Aorta (tissue), 5 donors: Measurements from ENCODE around the gene CRACR2B. TPM values are rescaled to one million over a fixed set of nuclear protein-coding genes. Genes with fewer than 3 reads are reported as not detected.

Experiments
- ATAC-seq: fragments of 200-7000 bp; cut with Tn5 transposase; one replicate; pipeline ENCODE4 v1.9.1; 2022; ENCODE audit warnings: moderate library complexity; ENCODE audit not compliant: low FRiP score
- DNase-seq, 2 donors: peaks; one replicate each; pipeline ENCODE4 v3.0.0-alpha.2; 2020
- H3K27ac ChIP-seq, 2 donors: one replicate each; pipeline ENCODE4 v1.5.1; 2013; ENCODE audit warnings: low read length in 2 of 2, mild to moderate bottlenecking in 2 of 2, moderate library complexity in 2 of 2, control low read depth in 1 of 2, inconsistent platforms in 1 of 2, low read depth in 1 of 2
- H3K27me3 ChIP-seq, 2 donors: one replicate each; pipeline ENCODE4 v1.6.1; 2013; ENCODE audit warnings: control low read depth in 1 of 2, low read length in 1 of 2, mild to moderate bottlenecking in 1 of 2, moderate library complexity in 1 of 2; ENCODE audit not compliant: insufficient read depth in 2 of 2, control insufficient read depth in 1 of 2
- H3K36me3 ChIP-seq, 2 donors: one replicate each; pipeline ENCODE4 v1.6.1; 2013; ENCODE audit warnings: control low read depth in 1 of 2, low read length in 1 of 2, mild to moderate bottlenecking in 1 of 2; ENCODE audit not compliant: insufficient read depth in 2 of 2, control insufficient read depth in 1 of 2
- H3K4me1 ChIP-seq, 2 donors: one replicate each; pipeline ENCODE4 v1.6.1; 2013; ENCODE audit warnings: low read length in 2 of 2, control low read depth in 1 of 2, mild to moderate bottlenecking in 1 of 2, moderate library complexity in 1 of 2; ENCODE audit not compliant: insufficient read depth in 2 of 2, control insufficient read depth in 1 of 2
- H3K4me3 ChIP-seq, 2 donors: one replicate each; pipeline ENCODE4 v1.5.1; 2013; ENCODE audit warnings: low read length in 2 of 2, control low read depth in 1 of 2, mild to moderate bottlenecking in 1 of 2
- H3K9me3 ChIP-seq: one replicate; pipeline ENCODE4 v1.6.1; 2013; ENCODE audit warnings: mild to moderate bottlenecking, low read length; ENCODE audit not compliant: control insufficient read depth
- WGBS, 2 donors: extraction: QIAGEN DNeasy Blood & Tissue Kit; methylation state at CpG; one replicate each; pipeline ENCODE4 v1.1.7; 2013; 5-methylcytosine and 5-hydroxymethylcytosine counted together
- intact Hi-C, 2 donors: fragments of 100-400 bp; cut with DNase I; formaldehyde crosslinking; loops; one replicate each; pipeline versions ENCODE4 v1.14.2 to v1.15.0; 2022
- polyA plus RNA-seq, 2 donors: library from polyadenylated mRNA; stranded (reverse); fragments of 200-250 nt; gene quantifications; one replicate each; pipeline ENCODE4 v1.2.3, GENCODE V29; 2013
- total RNA-seq, 2 donors: library from RNA; stranded (reverse); fragmentation: NEBNext Ultra II Directional; extraction: Animal tissue kit (Norgen Biotek cat#: 25700); gene quantifications; one replicate each; pipeline ENCODE4 v1.2.1, GENCODE V29; 2021
- donor health status: healthy with polysubstance abuse.
- donor health status: Bipolar disorder and iron deficiency.
- donor health status: DM: no; HTN: no; CAD: no.
- donor health status: DM: no; HTN: no; CAD: no.
- donor health status: DM: yes; HTN: yes; CAD: no.

Gene CRACR2B
- total and polyA plus RNA-seq, 4 donors: 2.2 to 10.5 (median 7.4) TPM

DNA sequence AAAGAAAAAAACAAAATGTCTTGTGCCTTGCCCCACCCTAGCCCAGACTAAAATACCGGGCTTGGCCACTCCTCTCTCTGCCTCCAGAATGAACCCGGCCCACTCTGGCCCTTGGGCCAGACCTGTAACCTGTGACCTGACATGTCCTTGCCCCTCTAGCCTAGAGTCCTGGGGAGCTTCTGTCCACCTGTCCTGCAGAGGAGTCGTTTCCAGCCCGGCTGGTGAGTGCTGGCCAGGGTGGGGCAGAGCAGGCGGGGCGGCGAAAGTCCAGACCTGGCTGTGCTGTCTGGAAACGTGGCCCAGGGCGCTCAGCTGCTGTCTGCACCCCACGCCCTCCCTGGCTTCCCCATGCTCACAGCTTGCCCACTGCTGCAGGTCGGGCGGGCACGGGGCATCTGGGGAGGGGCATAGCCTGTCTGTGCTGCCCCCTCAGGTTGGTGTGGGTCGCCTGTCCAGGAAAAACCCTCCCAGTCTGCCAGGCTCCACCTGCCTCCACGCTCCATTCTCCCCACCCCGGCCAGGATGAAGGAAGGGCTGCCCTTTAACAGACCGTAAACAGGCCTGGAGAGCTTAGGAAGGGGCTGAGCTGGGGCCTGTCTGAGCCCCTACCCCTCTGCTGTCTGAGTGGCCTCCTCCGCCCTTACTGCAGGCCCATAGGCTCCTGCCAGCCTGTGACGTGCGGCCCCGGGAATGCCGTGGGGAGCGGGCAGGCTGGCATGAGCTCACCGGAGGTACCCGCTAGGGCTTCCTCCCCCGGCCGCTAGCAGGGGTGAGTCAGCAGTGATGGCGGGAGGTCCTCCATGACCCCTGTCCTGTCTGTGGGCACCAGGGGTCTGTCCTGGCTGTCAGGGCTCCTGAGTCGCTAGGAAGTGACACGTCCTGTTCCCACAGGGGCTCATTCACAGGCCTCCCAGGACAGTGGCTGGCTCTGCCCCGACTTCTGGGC lies 6.9 kb downstream of the CRACR2B start:
- WGBS, 2 donors: 1 to 3% methylated on average over 31 of the region's 31 CpGs
- no peaks in the 10 kb centered on the region for H3K9me3 ChIP-seq
- H3K36me3 ChIP-seq: peaks cover 0 to 11% of the 10 kb centered on the region in 2 donors
- DNase-seq: peak; percentile 93 to 96
- H3K27ac ChIP-seq: peak overlapping the region; percentile 84 to 90
- no peaks in the 10 kb centered on the region for H3K4me1 ChIP-seq
- H3K4me3 ChIP-seq: no peak overlapping the region
- intact Hi-C loops: no loop called here
- ATAC-seq: peak; percentile 71
- no peaks in the 10 kb centered on the region for H3K27me3 ChIP-seq

DNA sequence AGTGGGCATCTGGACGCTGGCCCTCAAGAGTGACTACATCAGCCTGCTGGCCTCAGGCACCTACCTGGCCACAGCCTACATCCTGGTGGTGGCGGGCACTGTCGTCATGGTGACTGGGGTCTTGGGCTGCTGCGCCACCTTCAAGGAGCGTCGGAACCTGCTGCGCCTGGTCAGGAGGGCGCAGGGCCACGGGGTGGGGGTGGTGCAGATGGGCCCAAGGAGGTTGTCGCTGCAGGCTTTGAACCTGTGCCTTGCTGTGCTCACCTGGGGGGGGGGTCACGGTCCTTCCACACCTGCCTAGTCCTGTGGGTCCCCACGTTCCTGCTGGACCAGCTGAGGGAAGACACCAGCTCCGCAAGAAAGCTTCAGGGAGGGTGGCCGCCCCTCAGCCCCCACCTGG lies 8.6 kb downstream of the CRACR2B start:
- no peaks in the 10 kb centered on the region for H3K27me3 ChIP-seq
- H3K9me3 ChIP-seq: no peaks in the 10 kb centered on the region
- no peak overlapping the region for H3K27ac ChIP-seq
- WGBS, 2 donors: 83 to 85% methylated on average over 14 of the region's 14 CpGs
- H3K4me1 ChIP-seq: no peaks in the 10 kb centered on the region
- DNase-seq: no peak
- no peak for ATAC-seq
- H3K4me3 ChIP-seq: no peak overlapping the region
- intact Hi-C loops: no loop called here
- H3K36me3 ChIP-seq: peaks cover 0 to 11% of the 10 kb centered on the region in 2 donors

DNA sequence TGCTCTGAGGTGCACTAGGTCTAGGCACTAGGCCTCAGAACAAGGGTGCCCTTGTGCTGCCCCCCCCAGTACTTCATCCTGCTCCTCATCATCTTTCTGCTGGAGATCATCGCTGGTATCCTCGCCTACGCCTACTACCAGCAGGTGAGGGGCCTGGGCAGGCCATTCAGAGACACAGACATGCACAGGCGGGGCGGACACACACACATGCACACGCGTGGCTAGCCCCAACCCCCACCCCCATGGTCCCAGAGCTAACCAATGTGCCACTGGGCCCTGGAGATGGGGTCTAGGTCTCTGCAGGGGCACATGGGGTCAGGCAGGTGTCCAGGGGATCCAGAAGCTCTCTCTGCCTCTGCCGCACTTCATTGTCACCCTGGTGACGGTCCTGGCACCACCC lies 9.0 kb downstream of the CRACR2B start:
- intact Hi-C loops: no loop called here
- peaks cover 0 to 11% of the 10 kb centered on the region in 2 donors for H3K36me3 ChIP-seq
- no peak overlapping the region for H3K4me3 ChIP-seq
- H3K4me1 ChIP-seq: no peaks in the 10 kb centered on the region
- no peak for ATAC-seq
- no peak for DNase-seq
- H3K27me3 ChIP-seq: no peaks in the 10 kb centered on the region
- WGBS, 2 donors: 77 to 82% methylated on average over 9 of the region's 9 CpGs
- no peaks in the 10 kb centered on the region for H3K9me3 ChIP-seq
- no peak overlapping the region for H3K27ac ChIP-seq

DNA sequence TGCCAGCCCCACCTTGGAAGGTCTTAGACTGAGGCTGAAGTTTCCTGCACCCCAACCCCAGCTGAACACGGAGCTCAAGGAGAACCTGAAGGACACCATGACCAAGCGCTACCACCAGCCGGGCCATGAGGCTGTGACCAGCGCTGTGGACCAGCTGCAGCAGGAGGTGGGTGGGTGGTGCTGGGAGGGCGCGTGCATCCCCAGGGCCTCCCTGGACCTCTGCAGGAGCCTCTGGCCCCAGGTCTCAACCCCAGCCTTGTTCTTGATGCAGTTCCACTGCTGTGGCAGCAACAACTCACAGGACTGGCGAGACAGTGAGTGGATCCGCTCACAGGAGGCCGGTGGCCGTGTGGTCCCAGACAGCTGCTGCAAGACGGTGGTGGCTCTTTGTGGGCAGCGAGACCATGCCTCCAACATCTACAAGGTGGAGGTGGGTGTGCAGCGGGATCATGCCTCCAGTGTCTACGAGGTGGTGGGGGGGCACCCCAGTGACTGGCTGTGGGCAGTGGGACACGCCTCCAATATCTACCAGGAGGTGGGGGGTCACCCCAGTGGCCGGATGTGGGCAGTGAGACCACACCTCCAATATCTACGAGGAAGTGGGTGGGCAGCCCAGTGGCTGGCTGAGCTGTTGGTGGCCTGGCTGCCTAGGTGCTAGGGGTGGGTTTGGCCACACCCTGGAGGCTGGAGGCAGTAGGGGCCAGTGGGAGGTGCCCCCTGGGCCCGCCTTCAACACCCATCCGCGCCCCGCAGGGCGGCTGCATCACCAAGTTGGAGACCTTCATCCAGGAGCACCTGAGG lies 9.7 kb downstream of the CRACR2B start:
- Histone ChIP-seq H3K27ac (no peak overlapping the region), H3K36me3 (peaks cover 0 to 11% of the 10 kb centered on the region in 2 donors), H3K27me3 (peaks cover 0 to 2% of the 10 kb centered on the region in 2 donors), H3K9me3 (no peaks in the 10 kb centered on the region), H3K4me3 (no peak overlapping the region), H3K4me1 (no peaks in the 10 kb centered on the region)
- ATAC-seq (no peak), DNase-seq (no peak)
- WGBS, 2 donors: 76 to 77% methylated on average over 22 of the region's 22 CpGs
- intact Hi-C loops: no loop called here

DNA sequence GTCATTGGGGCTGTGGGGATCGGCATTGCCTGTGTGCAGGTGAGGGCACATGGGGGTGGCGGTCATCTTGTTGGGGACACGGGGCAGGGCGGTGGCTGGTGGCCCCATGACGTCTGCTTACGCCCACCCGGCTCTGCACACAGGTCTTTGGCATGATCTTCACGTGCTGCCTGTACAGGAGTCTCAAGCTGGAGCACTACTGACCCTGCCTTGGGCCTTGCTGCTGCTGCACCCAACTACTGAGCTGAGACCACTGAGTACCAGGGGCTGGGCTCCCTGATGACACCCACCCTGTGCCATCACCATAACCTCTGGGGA lies 10.2 kb downstream of the CRACR2B start:
- H3K27ac ChIP-seq: no peak overlapping the region
- H3K27me3 ChIP-seq: peaks cover 0 to 2% of the 10 kb centered on the region in 2 donors
- DNase-seq (no peak), ATAC-seq (no peak)
- H3K9me3 ChIP-seq: no peaks in the 10 kb centered on the region
- H3K4me1 ChIP-seq: no peaks in the 10 kb centered on the region
- 56 to 67% methylated on average over 8 of the region's 8 CpGs for WGBS, 2 donors
- H3K4me3 ChIP-seq: no peak overlapping the region
- intact Hi-C loops: no loop called here
- H3K36me3 ChIP-seq: peaks cover 0 to 11% of the 10 kb centered on the region in 2 donors

DNA sequence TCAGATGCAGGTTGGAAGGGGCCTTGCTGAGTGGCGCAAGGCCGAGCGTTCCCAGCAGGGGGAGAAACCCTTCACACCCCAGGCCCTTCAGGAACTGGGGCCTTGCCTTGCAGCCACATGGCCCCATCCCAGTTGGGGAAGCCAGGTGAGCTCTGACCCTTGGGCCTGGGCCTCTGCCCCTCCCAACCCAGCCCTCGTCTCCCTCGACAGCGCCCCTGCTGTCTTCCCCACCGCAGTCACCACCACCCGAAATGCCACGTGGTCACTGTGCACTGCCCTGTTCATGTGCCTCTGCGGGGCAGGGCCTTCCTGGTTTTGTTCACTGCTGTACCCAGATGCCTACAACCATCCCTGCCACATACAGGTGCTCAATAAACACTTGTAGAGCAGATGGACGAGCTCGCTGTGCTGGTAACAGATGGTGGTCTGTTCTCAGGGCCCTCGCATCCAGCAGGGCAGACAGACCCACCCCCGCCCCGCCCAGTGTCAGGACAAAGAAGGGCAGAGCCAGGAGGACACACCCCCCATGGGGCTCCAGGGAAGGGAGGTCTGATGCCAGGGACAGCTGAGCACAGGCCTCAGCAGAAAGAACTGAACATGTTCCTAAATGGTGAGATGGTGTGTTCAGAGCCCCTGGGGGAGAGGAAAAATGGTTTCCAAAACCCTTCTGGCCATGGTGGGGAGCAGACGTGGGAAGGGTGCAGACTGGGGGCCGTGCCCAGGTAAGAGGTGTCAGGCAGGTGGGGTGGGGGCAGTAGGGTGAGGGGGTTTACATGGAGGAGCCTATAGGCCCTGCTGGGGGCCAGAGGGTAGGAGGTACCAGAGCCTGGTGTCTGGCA lies 10.9 kb downstream of the CRACR2B start:
- 36 to 37% methylated on average over 15 to 17 of the region's 17 CpGs for WGBS, 2 donors
- H3K9me3 ChIP-seq: no peaks in the 10 kb centered on the region
- ATAC-seq (no peak), DNase-seq (no peak)
- H3K4me1 ChIP-seq: no peaks in the 10 kb centered on the region
- H3K27me3 ChIP-seq: peaks cover 0 to 2% of the 10 kb centered on the region in 2 donors
- no peak overlapping the region for H3K27ac ChIP-seq
- intact Hi-C loops: no loop called here
- no peak overlapping the region for H3K4me3 ChIP-seq
- H3K36me3 ChIP-seq: peaks cover 0 to 11% of the 10 kb centered on the region in 2 donors

DNA sequence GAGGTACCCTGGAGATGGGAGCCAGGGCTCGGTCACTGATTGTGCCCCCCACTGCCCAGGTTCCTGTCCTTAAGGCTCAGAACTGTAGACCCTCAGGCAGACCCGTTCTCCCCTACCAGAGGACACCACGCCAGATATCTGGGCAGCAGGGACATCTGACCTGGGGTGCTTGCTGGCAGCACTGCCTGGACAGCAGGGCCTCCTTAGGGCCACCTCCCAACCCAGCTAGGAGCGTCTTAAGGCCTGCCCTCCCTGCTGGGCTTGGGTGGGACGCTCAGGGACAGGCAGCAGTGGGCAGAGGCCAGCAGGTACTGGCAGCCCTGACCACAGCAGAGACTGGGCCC lies 11.5 kb downstream of the CRACR2B start:
- intact Hi-C loops: no loop called here
- 73 to 76% methylated on average over 5 of the region's 5 CpGs for WGBS, 2 donors
- Histone ChIP-seq H3K36me3 (peaks cover 0 to 11% of the 10 kb centered on the region in 2 donors), H3K9me3 (no peaks in the 10 kb centered on the region), H3K4me3 (no peak overlapping the region), H3K4me1 (no peaks in the 10 kb centered on the region), H3K27ac (no peak overlapping the region), H3K27me3 (peaks cover 0 to 2% of the 10 kb centered on the region in 2 donors)
- DNase-seq (no peak), ATAC-seq (no peak)

DNA sequence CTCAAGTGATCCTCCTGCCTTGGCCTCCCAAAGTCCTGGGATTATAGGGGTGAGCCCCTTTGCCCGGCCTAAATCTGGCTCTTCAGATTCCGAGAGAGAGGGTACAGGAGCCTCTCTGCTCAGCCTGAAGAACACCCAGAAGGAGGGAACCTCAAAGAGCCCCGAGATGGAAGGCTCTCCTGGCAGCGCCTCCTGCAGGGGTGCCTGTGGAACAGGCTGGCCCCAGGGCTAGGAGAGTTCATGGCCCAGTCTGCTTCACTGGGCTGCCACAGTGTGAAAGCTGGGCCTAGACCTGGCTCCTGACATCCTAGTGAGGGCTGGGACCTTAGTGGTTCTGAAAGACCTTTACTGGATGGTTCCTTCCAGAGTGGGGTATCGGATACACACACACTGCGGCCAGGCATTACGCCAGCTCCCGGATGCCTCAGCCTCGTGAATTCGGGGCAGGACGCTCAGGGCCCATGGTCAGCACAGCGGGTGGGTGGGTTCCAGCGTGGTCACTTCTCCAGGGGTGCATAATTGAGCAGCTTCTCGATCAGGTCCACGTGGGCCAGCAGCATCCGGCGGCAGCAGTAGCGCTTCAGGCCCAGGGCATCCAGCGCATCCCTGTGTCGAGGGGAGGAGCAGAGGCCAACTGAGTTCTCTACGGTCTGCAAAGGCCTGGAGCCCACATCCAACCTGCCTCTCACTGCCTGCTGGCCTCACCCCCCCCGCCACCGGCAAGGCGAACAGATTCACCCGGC lies 12.3 kb downstream of the CRACR2B start:
- no peak overlapping the region for H3K27ac ChIP-seq
- H3K4me3 ChIP-seq: no peak overlapping the region
- WGBS, 2 donors: 62 to 67% methylated on average over 25 of the region's 25 CpGs
- no peaks in the 10 kb centered on the region for H3K9me3 ChIP-seq
- DNase-seq (no peak), ATAC-seq (no peak)
- intact Hi-C loops: no loop called here
- H3K36me3 ChIP-seq: peaks cover 0 to 11% of the 10 kb centered on the region in 2 donors
- H3K4me1 ChIP-seq: no peaks in the 10 kb centered on the region
- peaks cover 0 to 2% of the 10 kb centered on the region in 2 donors for H3K27me3 ChIP-seq
